HAP-1 (cell line): ENCODE measurements around the gene OR2V1.
"Not testable (repeated sequence)": the region's sequence is repeated elsewhere in the genome, so short reads cannot be mapped to it uniquely, and the experiment has no call there.

Experiments
- DNase-seq, 2 experiments: peaks; one replicate each; pipeline ENCODE4 v3.0.0-alpha.2; 2016 to 2020; ENCODE audit warnings: low spot score in 2 of 2
- H3K27me3 ChIP-seq: fragments of 250-450 bp; sonication (Bioruptor Pico); 2 replicates; pipeline ENCODE4 v1.5.1; 2020; ENCODE audit warnings: low read depth, mild to moderate bottlenecking, moderate library complexity
- H3K36me3 ChIP-seq: fragments of 250-450 bp; sonication (Bioruptor Pico); replicated peaks from 2 replicates; pipeline ENCODE4 v1.5.1; 2020; ENCODE audit warnings: mild to moderate bottlenecking
- H3K4me1 ChIP-seq: fragments of 250-450 bp; sonication (Bioruptor Pico); 2 replicates; pipeline ENCODE4 v1.5.1; 2020; ENCODE audit warnings: mild to moderate bottlenecking
- H3K4me3 ChIP-seq: fragments of 250-450 bp; sonication (Bioruptor Pico); 2 replicates; pipeline ENCODE4 v1.5.1; 2020; ENCODE audit warnings: mild to moderate bottlenecking, moderate library complexity
- H3K9me3 ChIP-seq: fragments of 250-450 bp; sonication (Bioruptor Pico); 2 replicates; pipeline ENCODE4 v1.5.1; 2020; ENCODE audit warnings: mild to moderate bottlenecking, moderate library complexity
- in situ Hi-C: fragments of 300-500 bp; cut with MboI; formaldehyde crosslinking; loops from 3 replicates; pipeline ENCODE4 v1.14.3; 2020; ENCODE audit warnings: low sequenced_read_pairs, inconsistent platforms, mixed read lengths

OR2V1 gene

DNA sequence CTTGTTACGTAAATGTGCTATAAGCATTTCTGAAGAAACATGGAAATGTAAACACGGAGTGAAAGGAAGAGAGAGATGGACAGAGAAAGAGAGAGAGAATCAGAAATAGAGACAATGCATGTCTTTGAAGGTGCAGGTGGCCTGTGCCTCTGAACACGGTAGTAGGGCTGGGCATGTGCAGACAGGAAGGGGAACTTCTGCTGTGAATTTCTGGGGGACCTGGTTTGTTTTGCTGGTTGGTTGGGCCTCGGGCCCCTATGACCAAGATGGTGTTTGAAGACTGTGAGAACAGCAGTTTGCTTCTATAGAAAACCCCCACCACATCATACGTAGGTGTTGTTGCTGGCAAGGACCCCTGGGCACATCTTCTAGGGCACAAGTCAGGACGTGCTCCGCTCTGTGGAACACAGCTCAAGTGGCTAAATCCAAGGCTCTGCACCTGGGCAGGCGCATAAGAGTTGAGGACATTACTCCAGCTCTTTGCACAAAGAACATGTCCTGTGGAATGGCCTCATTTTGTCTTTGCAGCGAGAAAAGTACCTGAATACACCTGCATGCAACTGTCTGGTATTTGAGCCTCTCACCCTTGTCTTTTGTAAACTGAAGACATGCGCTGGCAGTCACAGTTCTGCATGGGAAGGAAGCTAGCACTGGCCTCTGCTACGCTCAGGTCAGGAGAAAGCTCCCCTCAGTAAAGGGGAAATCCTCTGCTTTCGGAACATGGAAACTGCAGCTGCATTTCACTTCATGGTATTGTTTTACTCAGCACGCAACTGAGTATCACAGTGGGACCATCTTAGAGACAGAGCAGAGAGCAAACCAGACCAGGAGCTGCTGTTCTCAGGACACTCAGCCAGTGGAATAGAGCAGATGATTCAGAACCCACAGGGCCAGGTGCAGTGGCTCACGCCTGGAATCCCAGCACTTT is 19.1 kb upstream of the OR2V1 start:
- in situ Hi-C loops: no loop called here
- no peak for DNase-seq
- peaks cover 9% of the 10 kb centered on the region for H3K27me3 ChIP-seq

GRCh38 chr5:181149355-181149754 is 18.4 kb upstream of the OR2V1 start:
- DNase-seq: no peak
- no peaks in the 10 kb centered on the region for H3K4me1 ChIP-seq

More for the DNA sequence above, 19.1 kb upstream of the OR2V1 start:
- no peak overlapping the region for H3K4me3 ChIP-seq
- no peaks in the 10 kb centered on the region for H3K4me1 ChIP-seq
- no peaks in the 10 kb centered on the region for H3K9me3 ChIP-seq
- H3K36me3 ChIP-seq: no peaks in the 10 kb centered on the region

DNA sequence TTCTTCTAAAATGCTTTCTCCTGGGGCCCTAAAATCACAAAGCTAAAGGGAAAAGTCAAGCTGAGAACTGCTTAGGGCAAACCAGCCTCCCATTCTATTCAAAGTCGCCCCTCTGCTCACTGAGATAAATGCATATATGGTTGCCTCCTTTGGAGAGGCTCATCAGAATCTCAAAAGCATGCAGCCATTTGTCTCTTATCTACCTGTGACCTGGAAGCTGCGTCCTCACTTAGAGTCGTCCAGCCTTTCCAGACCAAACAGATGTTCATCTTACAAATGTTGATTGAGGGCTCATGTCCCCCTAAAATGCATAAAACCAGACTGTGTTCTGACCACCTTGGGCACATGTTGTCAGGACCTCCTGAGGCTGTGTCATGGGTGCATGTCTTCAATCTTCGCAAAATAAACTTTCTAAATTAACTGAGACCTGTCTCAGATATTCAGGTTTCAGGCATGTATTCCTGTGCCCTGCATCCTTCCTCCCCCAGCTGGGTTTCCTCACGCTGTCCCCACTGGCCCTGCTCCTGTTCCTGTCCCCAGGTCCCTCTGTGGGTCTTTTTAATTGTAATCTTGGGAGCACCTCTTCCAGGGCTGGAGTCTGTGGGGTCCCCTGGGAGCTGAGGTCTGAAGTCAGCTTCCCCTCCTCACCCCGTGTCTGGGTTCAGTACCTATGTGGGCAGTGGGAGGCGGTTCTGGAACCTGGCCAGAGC is 16.1 kb upstream of the OR2V1 start, which contains the start of gene OR2V2:
TSS of gene OR2V2 (plus strand) at position 660 of the 710 bp plus-strand sequence. CDS start 7,357 bp downstream, outside the sequence.
- H3K36me3 ChIP-seq, H3K4me3 ChIP-seq, H3K4me1 ChIP-seq, in situ Hi-C loops, DNase-seq, H3K9me3 ChIP-seq: not testable (repeated sequence)
- H3K27me3 ChIP-seq: peaks cover 18% of the 10 kb centered on the region

More at GRCh38 chr5:181149355-181149754, 18.4 kb upstream of the OR2V1 start:
- peaks cover 13% of the 10 kb centered on the region for H3K27me3 ChIP-seq
- in situ Hi-C loops: no loop called here
- no peaks in the 10 kb centered on the region for H3K9me3 ChIP-seq
- H3K4me3 ChIP-seq: no peak overlapping the region
- no peaks in the 10 kb centered on the region for H3K36me3 ChIP-seq

DNA sequence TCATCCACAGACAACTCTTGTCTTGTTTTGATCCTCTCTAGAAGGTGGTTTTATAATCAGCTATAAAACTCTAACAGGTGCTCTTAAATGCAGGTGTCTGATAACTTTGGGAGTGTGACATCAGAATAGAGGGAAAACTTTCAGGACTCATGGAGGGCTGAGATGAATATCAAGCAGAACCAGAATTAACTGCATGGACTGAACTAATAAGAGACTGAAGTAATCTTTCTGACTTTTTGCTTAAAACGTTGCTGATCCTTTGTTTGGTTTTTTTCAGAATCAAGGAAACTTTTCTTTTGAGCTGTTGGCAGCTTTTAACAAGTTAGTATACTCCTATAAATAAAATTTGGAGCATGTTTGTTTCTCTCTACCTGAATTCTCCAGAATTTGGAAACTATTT is 14.2 kb upstream of the OR2V1 start:
- no peaks in the 10 kb centered on the region for H3K4me1 ChIP-seq
- H3K36me3 ChIP-seq: no peaks in the 10 kb centered on the region
- H3K9me3 ChIP-seq: no peaks in the 10 kb centered on the region
- no peak overlapping the region for H3K4me3 ChIP-seq
- in situ Hi-C loops: no loop called here
- peaks cover 20% of the 10 kb centered on the region for H3K27me3 ChIP-seq
- no peak for DNase-seq

- no peak for DNase-seq
- H3K4me1 ChIP-seq: no peaks in the 10 kb centered on the region
- H3K9me3 ChIP-seq: no peaks in the 10 kb centered on the region
- in situ Hi-C loops: no loop called here
- no peaks in the 10 kb centered on the region for H3K36me3 ChIP-seq
- no peak overlapping the region for H3K4me3 ChIP-seq
- peaks cover 20% of the 10 kb centered on the region for H3K27me3 ChIP-seq
These were observed 11.1 kb upstream of the OR2V1 start for GRCh38 chr5:181142054-181142453.

- H3K4me1 ChIP-seq: no peaks in the 10 kb centered on the region
- H3K9me3 ChIP-seq: 0 out of 2 replicates have a peak, but pooled peaks cover 2% of the 10 kb centered on the region
- in situ Hi-C loops: no loop called here
- H3K36me3 ChIP-seq: no peaks in the 10 kb centered on the region
- no peak for DNase-seq
- no peak overlapping the region for H3K4me3 ChIP-seq
- peaks cover 13% of the 10 kb centered on the region for H3K27me3 ChIP-seq
These were observed 9.8 kb upstream of the OR2V1 start for GRCh38 chr5:181140766-181141165.

DNA sequence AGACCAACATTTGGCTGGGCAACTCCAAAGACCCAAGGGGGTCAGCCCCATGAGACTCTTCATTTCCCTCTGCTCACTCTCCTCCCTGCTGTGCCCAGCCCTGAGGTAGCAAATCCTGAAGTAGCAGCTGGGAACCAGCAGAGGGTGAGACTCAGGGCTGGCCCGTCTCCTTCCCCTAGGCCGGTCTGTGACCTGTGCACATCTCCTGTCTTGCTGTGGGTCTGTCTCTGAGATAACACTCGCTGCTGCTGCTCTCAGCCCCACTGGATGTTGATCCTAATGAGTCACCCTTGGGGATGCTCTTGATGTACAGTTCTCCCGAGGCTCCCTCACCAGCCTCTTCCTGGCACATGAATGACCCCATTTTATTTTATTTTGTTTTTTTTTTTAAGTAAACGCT is 7.3 kb upstream of the OR2V1 start:
- H3K9me3 ChIP-seq: 0 out of 2 replicates have a peak, but pooled peaks cover 2% of the 10 kb centered on the region
- in situ Hi-C loops: no loop called here

GRCh38 chr5:181136361-181136955 is 5.5 kb upstream of the OR2V1 start:
- Histone ChIP-seq H3K4me3 (no peak overlapping the region), H3K27me3 (peaks cover 11% of the 10 kb centered on the region), H3K9me3 (0 out of 2 replicates have a peak, but pooled peaks cover 2% of the 10 kb centered on the region), H3K4me1 (no peaks in the 10 kb centered on the region), H3K36me3 (no peaks in the 10 kb centered on the region)
- no peak for DNase-seq
- in situ Hi-C loops: no loop called here

More for the DNA sequence above, 7.3 kb upstream of the OR2V1 start:
- Histone ChIP-seq H3K4me1 (no peaks in the 10 kb centered on the region), H3K4me3 (no peak overlapping the region), H3K27me3 (peaks cover 5% of the 10 kb centered on the region; the same call in 1 of the 2 replicates), H3K36me3 (no peaks in the 10 kb centered on the region)
- DNase-seq: no peak

- Histone ChIP-seq H3K27me3 (peaks cover 15% of the 10 kb centered on the region), H3K9me3 (0 out of 2 replicates have a peak, but pooled peaks cover 2% of the 10 kb centered on the region), H3K4me1 (no peaks in the 10 kb centered on the region), H3K4me3 (no peak overlapping the region), H3K36me3 (no peaks in the 10 kb centered on the region)
- no peak for DNase-seq
- in situ Hi-C loops: no loop called here
These were observed 3.3 kb upstream of the OR2V1 start for GRCh38 chr5:181134259-181134658.

GRCh38 chr5:181133610-181134231 is 2.8 kb upstream of the OR2V1 start:
- H3K4me3 ChIP-seq: no peak overlapping the region
- DNase-seq: no peak
- no peaks in the 10 kb centered on the region for H3K4me1 ChIP-seq
- H3K27me3 ChIP-seq: peaks cover 15% of the 10 kb centered on the region
- in situ Hi-C loops: no loop called here
- no peaks in the 10 kb centered on the region for H3K36me3 ChIP-seq
- 0 out of 2 replicates have a peak, but pooled peaks cover 2% of the 10 kb centered on the region for H3K9me3 ChIP-seq

- H3K27me3 ChIP-seq: peaks cover 19% of the 10 kb centered on the region
These were observed 2.1 kb upstream of the OR2V1 start for GRCh38 chr5:181133083-181133482.

DNA sequence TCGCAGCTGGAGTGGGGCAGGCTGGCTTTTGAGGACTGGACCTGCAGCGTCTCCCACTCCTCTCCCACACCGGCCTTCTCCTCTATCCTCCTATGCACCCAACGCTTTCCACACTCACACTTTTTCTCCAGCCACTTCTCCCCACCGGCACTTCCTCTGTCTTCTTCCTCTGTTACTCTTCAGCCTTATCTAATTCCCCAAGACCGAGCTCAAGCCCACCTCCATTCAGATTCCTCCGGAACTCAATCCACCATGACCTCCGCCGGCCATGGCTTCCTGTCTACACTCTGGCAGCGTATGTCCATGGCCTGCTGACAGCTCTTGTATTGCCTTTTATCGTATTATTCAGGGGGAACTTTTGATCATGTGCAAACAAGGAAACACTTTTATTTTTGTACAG is 545 bp upstream of the OR2V1 start:
- peaks cover 19% of the 10 kb centered on the region for H3K27me3 ChIP-seq
- DNase-seq: no peak
- no peaks in the 10 kb centered on the region for H3K4me1 ChIP-seq
- no peak overlapping the region for H3K4me3 ChIP-seq
- in situ Hi-C loops: no loop called here
- 0 out of 2 replicates have a peak, but pooled peaks cover 2% of the 10 kb centered on the region for H3K9me3 ChIP-seq
- no peaks in the 10 kb centered on the region for H3K36me3 ChIP-seq

More at GRCh38 chr5:181133083-181133482, 2.1 kb upstream of the OR2V1 start:
- 0 out of 2 replicates have a peak, but pooled peaks cover 2% of the 10 kb centered on the region for H3K9me3 ChIP-seq
- no peak for DNase-seq
- in situ Hi-C loops: no loop called here
- no peaks in the 10 kb centered on the region for H3K36me3 ChIP-seq
- no peak overlapping the region for H3K4me3 ChIP-seq
- H3K4me1 ChIP-seq: no peaks in the 10 kb centered on the region

- H3K4me1 ChIP-seq, DNase-seq, H3K36me3 ChIP-seq, H3K9me3 ChIP-seq, in situ Hi-C loops, H3K4me3 ChIP-seq: not testable (repeated sequence)
- H3K27me3 ChIP-seq: peaks cover 19% of the 10 kb centered on the region
These were observed 888 bp downstream of the OR2V1 start for GRCh38 chr5:181130081-181130480.
